Karpas-422 (cell line): ENCODE data around the gene COL6A2. TPM values are rescaled to one million over a fixed set of nuclear protein-coding genes. Genes with fewer than 3 reads are reported as not detected.

Experiments
- DNase-seq: peaks from one replicate; pipeline ENCODE4 v3.0.0-alpha.2; 2015
- H2AFZ ChIP-seq: fragments of 200-600 bp; sonication (generic); 2 replicates; pipeline ENCODE4 v1.6.1; 2014; ENCODE audit warnings: antibody characterized with exemption, low read length, mixed read lengths
- H3K27ac ChIP-seq: fragments of 200-600 bp; sonication (generic); 2 replicates; pipeline ENCODE4 v1.5.1; 2014; ENCODE audit warnings: mild to moderate bottlenecking, low read length, moderate library complexity
- H3K27me3 ChIP-seq: fragments of 200-600 bp; sonication (generic); 2 replicates; pipeline ENCODE4 v1.6.1; 2014; ENCODE audit warnings: low read length, mixed read lengths
- H3K36me3 ChIP-seq: fragments of 200-600 bp; sonication (generic); 2 replicates; pipeline ENCODE4 v1.6.1; 2014; ENCODE audit warnings: low read length, mixed read lengths; ENCODE audit not compliant: insufficient read depth
- H3K4me1 ChIP-seq: fragments of 200-600 bp; sonication (generic); 2 replicates; pipeline ENCODE4 v1.6.1; 2014; ENCODE audit warnings: mild to moderate bottlenecking, low read length, mixed read lengths
- H3K4me2 ChIP-seq: fragments of 200-600 bp; sonication (generic); 2 replicates; pipeline ENCODE4 v1.6.1; 2014; ENCODE audit warnings: low read length, low read depth, mild to moderate bottlenecking; ENCODE audit not compliant: poor library complexity, severe bottlenecking
- H3K4me3 ChIP-seq: fragments of 200-600 bp; sonication (generic); 2 replicates; pipeline ENCODE4 v1.5.1; 2014; ENCODE audit warnings: mild to moderate bottlenecking, antibody characterized with exemption, low read length, mixed read lengths
- H3K79me2 ChIP-seq: fragments of 200-600 bp; sonication (generic); 2 replicates; pipeline ENCODE4 v1.6.1; 2014; ENCODE audit warnings: mild to moderate bottlenecking, low read length, mixed read lengths
- H3K9ac ChIP-seq: fragments of 200-600 bp; sonication (generic); 2 replicates; pipeline ENCODE4 v1.6.0; 2014; ENCODE audit warnings: low read length
- H3K9me2 ChIP-seq: fragments of 200-600 bp; sonication (generic), shearing (Covaris generic); replicated peaks from 2 replicates; pipeline ENCODE4 v1.6.0; 2014; ENCODE audit warnings: mild to moderate bottlenecking, low read length, moderate library complexity; ENCODE audit not compliant: insufficient read depth
- H3K9me3 ChIP-seq: fragments of 300-700, 200-600 bp; sonication (generic); 2 replicates; pipeline ENCODE4 v1.6.1; 2014; ENCODE audit warnings: low read length, mixed read lengths
- H4K20me1 ChIP-seq: fragments of 200-600 bp; sonication (generic); 2 replicates; pipeline ENCODE4 v1.6.1; 2014; ENCODE audit warnings: mild to moderate bottlenecking, antibody characterized with exemption, low read length, low read depth; ENCODE audit not compliant: insufficient read depth
- total RNA-seq: library from RNA; depleted of rRNA; stranded (reverse); fragments of >200 nt; shearing (Covaris generic); gene quantifications from 2 replicates; pipeline ENCODE4 v1.2.3, GENCODE V29; 2014; ENCODE audit warnings: low replicate concordance

COL6A2 gene
- total RNA-seq, 1 experiment from 2014 or later, result not detected

GRCh38 chr21:46114963-46115362, 17.1 kb downstream of the COL6A2 start:
- H3K4me1 ChIP-seq, result no peaks in the 10 kb centered on the region
- H4K20me1 ChIP-seq, result no peaks in the 10 kb centered on the region
- no peak overlapping the region for H3K4me2 ChIP-seq
- H3K9ac ChIP-seq, result no peak overlapping the region
- H3K36me3 ChIP-seq, result no peaks in the 10 kb centered on the region
- H2AFZ ChIP-seq, result no peak overlapping the region
- H3K27ac ChIP-seq, result no peak overlapping the region
- no peaks in the 10 kb centered on the region for H3K79me2 ChIP-seq
- H3K9me2 ChIP-seq, result no peaks in the 10 kb centered on the region
- DNase-seq, result no peak
- no peak overlapping the region for H3K4me3 ChIP-seq
- H3K27me3 ChIP-seq, result no peaks in the 10 kb centered on the region
- H3K9me3 ChIP-seq, result no peaks in the 10 kb centered on the region

- H3K36me3 ChIP-seq, result no peaks in the 10 kb centered on the region
- no peaks in the 10 kb centered on the region for H3K9me3 ChIP-seq
- H3K4me2 ChIP-seq, result no peak overlapping the region
- H3K9ac ChIP-seq, result no peak overlapping the region
- H2AFZ ChIP-seq, result no peak overlapping the region
- no peaks in the 10 kb centered on the region for H3K4me1 ChIP-seq
- H3K9me2 ChIP-seq, result no peaks in the 10 kb centered on the region
- no peaks in the 10 kb centered on the region for H4K20me1 ChIP-seq
- no peak overlapping the region for H3K27ac ChIP-seq
- no peak for DNase-seq
- H3K27me3 ChIP-seq, result no peaks in the 10 kb centered on the region
- no peaks in the 10 kb centered on the region for H3K79me2 ChIP-seq
- H3K4me3 ChIP-seq, result no peak overlapping the region
Measured at GRCh38 chr21:46115441-46116188, 17.7 kb downstream of the COL6A2 start.

GRCh38 chr21:46116189-46116775, 18.4 kb downstream of the COL6A2 start:
- Histone ChIP-seq H3K9me3 (no peaks in the 10 kb centered on the region), H3K27me3 (no peaks in the 10 kb centered on the region), H3K4me2 (no peak overlapping the region), H3K36me3 (no peaks in the 10 kb centered on the region), H3K4me1 (no peaks in the 10 kb centered on the region), H2AFZ (no peak overlapping the region), H3K79me2 (no peaks in the 10 kb centered on the region), H3K27ac (no peak overlapping the region), H3K9ac (no peak overlapping the region), H3K4me3 (no peak overlapping the region), H3K9me2 (no peaks in the 10 kb centered on the region), H4K20me1 (no peaks in the 10 kb centered on the region)
- DNase-seq, result no peak

GRCh38 chr21:46116776-46117585, 19.1 kb downstream of the COL6A2 start:
- H3K4me1 ChIP-seq, result no peaks in the 10 kb centered on the region
- H2AFZ ChIP-seq, result no peak overlapping the region
- H3K27ac ChIP-seq, result no peak overlapping the region
- H3K4me2 ChIP-seq, result no peak overlapping the region
- no peak for DNase-seq
- no peaks in the 10 kb centered on the region for H3K27me3 ChIP-seq
- no peaks in the 10 kb centered on the region for H3K9me3 ChIP-seq
- H3K4me3 ChIP-seq, result no peak overlapping the region
- no peaks in the 10 kb centered on the region for H3K36me3 ChIP-seq
- no peaks in the 10 kb centered on the region for H4K20me1 ChIP-seq
- no peak overlapping the region for H3K9ac ChIP-seq
- no peaks in the 10 kb centered on the region for H3K9me2 ChIP-seq
- no peaks in the 10 kb centered on the region for H3K79me2 ChIP-seq

- no peak overlapping the region for H3K4me3 ChIP-seq
- H3K27ac ChIP-seq, result no peak overlapping the region
- H4K20me1 ChIP-seq, result no peaks in the 10 kb centered on the region
- no peak overlapping the region for H2AFZ ChIP-seq
- no peaks in the 10 kb centered on the region for H3K36me3 ChIP-seq
- no peaks in the 10 kb centered on the region for H3K79me2 ChIP-seq
- H3K27me3 ChIP-seq, result no peaks in the 10 kb centered on the region
- H3K9me2 ChIP-seq, result no peaks in the 10 kb centered on the region
- no peak overlapping the region for H3K9ac ChIP-seq
- H3K4me2 ChIP-seq, result no peak overlapping the region
- no peaks in the 10 kb centered on the region for H3K4me1 ChIP-seq
- no peaks in the 10 kb centered on the region for H3K9me3 ChIP-seq
- DNase-seq, result no peak
Measured at GRCh38 chr21:46117586-46118315, 19.8 kb downstream of the COL6A2 start.

GRCh38 chr21:46118316-46119143, 20.6 kb downstream of the COL6A2 start:
- Histone ChIP-seq H3K9me3 (no peaks in the 10 kb centered on the region), H3K4me2 (no peak overlapping the region), H2AFZ (no peak overlapping the region), H3K4me1 (no peaks in the 10 kb centered on the region), H3K9ac (no peak overlapping the region), H4K20me1 (no peaks in the 10 kb centered on the region), H3K27me3 (no peaks in the 10 kb centered on the region), H3K27ac (no peak overlapping the region), H3K36me3 (no peaks in the 10 kb centered on the region), H3K79me2 (no peaks in the 10 kb centered on the region), H3K9me2 (no peaks in the 10 kb centered on the region), H3K4me3 (no peak overlapping the region)
- no peak for DNase-seq

GRCh38 chr21:46119144-46119636, 21.3 kb downstream of the COL6A2 start:
- no peaks in the 10 kb centered on the region for H4K20me1 ChIP-seq
- no peak overlapping the region for H2AFZ ChIP-seq
- H3K9me2 ChIP-seq, result no peaks in the 10 kb centered on the region
- H3K4me1 ChIP-seq, result no peaks in the 10 kb centered on the region
- H3K27me3 ChIP-seq, result no peaks in the 10 kb centered on the region
- no peaks in the 10 kb centered on the region for H3K79me2 ChIP-seq
- no peak overlapping the region for H3K9ac ChIP-seq
- no peaks in the 10 kb centered on the region for H3K36me3 ChIP-seq
- H3K9me3 ChIP-seq, result no peaks in the 10 kb centered on the region
- no peak overlapping the region for H3K4me2 ChIP-seq
- no peak overlapping the region for H3K4me3 ChIP-seq
- H3K27ac ChIP-seq, result no peak overlapping the region
- no peak for DNase-seq
